BE2C (cell line): ENCODE data around the gene LY6G5B.
"Not testable (repeated sequence)": the region's sequence is repeated elsewhere in the genome, so short reads cannot be mapped to it uniquely, and the experiment has no call there.

Source experiments
- DNase-seq: peaks from one replicate; pipeline ENCODE4 v3.0.0-alpha.2; 2020
- H3K27me3 ChIP-seq: fragments of 250-450 bp; sonication (Bioruptor Pico); 2 replicates; pipeline ENCODE4 v1.5.1; 2020; ENCODE audit warnings: mild to moderate bottlenecking
- H3K36me3 ChIP-seq: fragments of 250-450 bp; sonication (Bioruptor Pico); 2 replicates; pipeline ENCODE4 v1.5.1; 2020; ENCODE audit warnings: mild to moderate bottlenecking
- H3K4me1 ChIP-seq: fragments of 250-450 bp; sonication (Bioruptor Pico); 2 replicates; pipeline ENCODE4 v1.5.1; 2020
- H3K4me3 ChIP-seq: 2 replicates; pipeline ENCODE4 v1.5.1; 2011; ENCODE audit warnings: low read depth, low read length
- H3K9me3 ChIP-seq: fragments of 250-450 bp; sonication (Bioruptor Pico); 2 replicates; pipeline ENCODE4 v1.5.1; 2020
- CTCF ChIP-seq: IDR thresholded peaks from 2 replicates; pipeline ENCODE4 v1.5.1; 2012; ENCODE audit warnings: mild to moderate bottlenecking, low read depth, low read length

Gene LY6G5B

DNA sequence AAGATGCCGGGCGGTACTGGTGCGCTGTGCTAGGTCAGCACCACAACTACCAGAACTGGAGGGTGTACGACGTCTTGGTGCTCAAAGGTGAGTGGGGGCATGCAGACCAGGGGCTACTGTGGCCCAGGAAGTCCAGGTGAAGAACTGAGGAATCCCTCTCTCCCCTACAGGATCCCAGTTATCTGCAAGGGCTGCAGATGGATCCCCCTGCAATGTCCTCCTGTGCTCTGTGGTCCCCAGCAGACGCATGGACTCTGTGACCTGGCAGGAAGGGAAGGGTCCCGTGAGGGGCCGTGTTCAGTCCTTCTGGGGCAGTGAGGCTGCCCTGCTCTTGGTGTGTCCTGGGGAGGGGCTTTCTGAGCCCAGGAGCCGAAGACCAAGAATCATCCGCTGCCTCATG is 37.9 kb downstream of the LY6G5B start:
- TF ChIP-seq CTCF, result no peak
- Histone ChIP-seq H3K27me3 (no peaks in the 10 kb centered on the region), H3K9me3 (no peaks in the 10 kb centered on the region), H3K36me3 (no peaks in the 10 kb centered on the region), H3K4me3 (no peak overlapping the region), H3K4me1 (no peaks in the 10 kb centered on the region)
- DNase-seq, result no peak

GRCh38 chr6:31708224-31708623 is 38.4 kb downstream of the LY6G5B start:
- no peaks in the 10 kb centered on the region for H3K36me3 ChIP-seq

GRCh38 chr6:31709157-31709556 is 39.4 kb downstream of the LY6G5B start:
- not testable (repeated sequence) for DNase-seq, H3K4me3 ChIP-seq, H3K36me3 ChIP-seq, H3K27me3 ChIP-seq, H3K9me3 ChIP-seq, H3K4me1 ChIP-seq

More at GRCh38 chr6:31708224-31708623, 38.4 kb downstream of the LY6G5B start:
- Histone ChIP-seq H3K27me3 (no peaks in the 10 kb centered on the region), H3K4me1 (no peaks in the 10 kb centered on the region), H3K4me3 (no peak overlapping the region), H3K9me3 (no peaks in the 10 kb centered on the region)
- no peak for TF ChIP-seq CTCF
- no peak for DNase-seq

- Histone ChIP-seq H3K4me3 (no peak overlapping the region), H3K36me3 (no peaks in the 10 kb centered on the region), H3K27me3 (no peaks in the 10 kb centered on the region), H3K4me1 (no peaks in the 10 kb centered on the region), H3K9me3 (no peaks in the 10 kb centered on the region)
- DNase-seq, result no peak
- TF ChIP-seq CTCF, result no peak
Measured at GRCh38 chr6:31710523-31711219, 40.9 kb downstream of the LY6G5B start.

GRCh38 chr6:31711233-31711632 is 41.5 kb downstream of the LY6G5B start:
- no peak for TF ChIP-seq CTCF
- Histone ChIP-seq H3K36me3 (no peaks in the 10 kb centered on the region), H3K4me3 (no peak overlapping the region), H3K9me3 (no peaks in the 10 kb centered on the region), H3K27me3 (no peaks in the 10 kb centered on the region), H3K4me1 (no peaks in the 10 kb centered on the region)
- no peak for DNase-seq

GRCh38 chr6:31712296-31712695 is 42.5 kb downstream of the LY6G5B start:
- H3K4me3 ChIP-seq, result no peak overlapping the region
- no peaks in the 10 kb centered on the region for H3K36me3 ChIP-seq
- no peak for TF ChIP-seq CTCF
- no peaks in the 10 kb centered on the region for H3K4me1 ChIP-seq
- H3K27me3 ChIP-seq, result no peaks in the 10 kb centered on the region
- DNase-seq, result no peak
- H3K9me3 ChIP-seq, result no peaks in the 10 kb centered on the region
